HG02943 (cell line): ENCODE results near the gene RAPGEF1.
"Not testable (repeated sequence)": the region's sequence is repeated elsewhere in the genome, so short reads cannot be mapped to it uniquely, and the experiment has no call there.

ENCODE experiments used
- ATAC-seq: cut with Tn5 transposase; IDR thresholded peaks from one replicate; pipeline ENCODE4 v1.9.1; 2021; ENCODE audit warnings: mild to moderate bottlenecking, low read depth, moderate library complexity; ENCODE audit not compliant: unreplicated experiment

Gene RAPGEF1

GRCh38 chr9:131692612-131693562 is 47.0 kb downstream of the RAPGEF1 start:
- ATAC-seq: no peak

GRCh38 chr9:131691969-131692611 is 47.8 kb downstream of the RAPGEF1 start:
- no peak for ATAC-seq

- no peak for ATAC-seq
Observed at GRCh38 chr9:131690941-131691573, 48.8 kb downstream of the RAPGEF1 start.

GRCh38 chr9:131690462-131690861 is 49.4 kb downstream of the RAPGEF1 start:
- no peak for ATAC-seq

- no peak for ATAC-seq
Observed at GRCh38 chr9:131688377-131688776, 51.5 kb downstream of the RAPGEF1 start.

- ATAC-seq: no peak
Observed at GRCh38 chr9:131685753-131686706, 53.8 kb downstream of the RAPGEF1 start.

GRCh38 chr9:131683094-131683493 is 56.8 kb downstream of the RAPGEF1 start:
- ATAC-seq: not testable (repeated sequence)

GRCh38 chr9:131682261-131682660 is 57.6 kb downstream of the RAPGEF1 start:
- no peak for ATAC-seq

GRCh38 chr9:131681826-131682225 is 58.0 kb downstream of the RAPGEF1 start:
- ATAC-seq: not testable (repeated sequence)

- not testable (repeated sequence) for ATAC-seq
Observed at GRCh38 chr9:131681108-131681507, 58.8 kb downstream of the RAPGEF1 start.

GRCh38 chr9:131679261-131680020 is 60.4 kb downstream of the RAPGEF1 start:
- ATAC-seq: no peak

- ATAC-seq: peak; percentile 61
Observed at GRCh38 chr9:131678499-131679111, 61.3 kb downstream of the RAPGEF1 start.

GRCh38 chr9:131677444-131678180 is 62.3 kb downstream of the RAPGEF1 start:
- no peak for ATAC-seq

GRCh38 chr9:131677049-131677443 is 62.8 kb downstream of the RAPGEF1 start:
- no peak for ATAC-seq

- ATAC-seq: no peak
Observed at GRCh38 chr9:131676431-131676972, 63.4 kb downstream of the RAPGEF1 start.

GRCh38 chr9:131675437-131676022 is 64.3 kb downstream of the RAPGEF1 start:
- ATAC-seq: no peak
